HepG2 (cell line): Measurements from ENCODE around the gene CDCP2. TPM values are rescaled to one million over a fixed set of nuclear protein-coding genes. Genes with fewer than 3 reads are reported as not detected.

Experiments
- ATAC-seq: fragments of 200-7000 bp; cut with Tn5 transposase; 3 replicates; pipeline ENCODE4 v1.9.1; 2020; ENCODE audit warnings: mild to moderate bottlenecking, moderate library complexity
- BruUV-seq: library from RNA; stranded (reverse); fragments of 400-500 nt; replicated peaks from 2 replicates; lab custom pipeline; 2021; lab: Mats Ljungman, UMichigan
- CTCF ChIA-PET: fragments of 300-600 bp; formaldehyde crosslinking; extraction: SDS; loops from one replicate; lab custom pipeline; 2021; ENCODE audit warnings: low total read pairs, inconsistent platforms, low intra/inter-chr PET ratio; lab: Yijun Ruan, JAX
- POLR2A ChIA-PET: fragments of 350-600 bp; sonication (Branson Sonifier 250); formaldehyde crosslinking; loops from one replicate; lab custom pipeline; 2020; ENCODE audit warnings: antibody characterized with exemption, inconsistent platforms; lab: Yijun Ruan, JAX
- DNase-seq: peaks from one replicate; pipeline ENCODE4 v3.0.0-alpha.2; 2015; ENCODE audit warnings: low spot score
- FAIRE-seq: peaks from 3 replicates; lab custom pipeline; 2011; peaks lifted over from hg19 to GRCh38; lab: Jason Lieb, UNC
- H2AFZ ChIP-seq: one replicate; pipeline ENCODE4 v1.6.1; 2011; ENCODE audit warnings: low read length, inconsistent platforms
- H3K27ac ChIP-seq: fragments of 300-600 bp; 3 replicates; pipeline ENCODE4 v1.8.0; 2011; ENCODE audit warnings: mixed run types, mild to moderate bottlenecking, mixed read lengths, low read length, inconsistent platforms; ENCODE audit not compliant: insufficient read depth; ENCODE audit errors: extremely low read length
- H3K27me3 ChIP-seq, 2 experiments: fragments of 200-600 bp in 1 of 2; 2 replicates in 1 of 2; 3 replicates in 1 of 2; pipeline versions ENCODE4 v1.6.0 to v1.8.0; 2011; ENCODE audit warnings: low read length in 2 of 2, mild to moderate bottlenecking in 2 of 2, moderate library complexity in 2 of 2, inconsistent platforms in 1 of 2; ENCODE audit not compliant: insufficient read depth in 2 of 2, control insufficient read depth in 1 of 2
- H3K36me3 ChIP-seq, 2 experiments: fragments of 200-600 bp in 1 of 2; replicated peaks in 1 of 2; 2 replicates in 1 of 2; 3 replicates in 1 of 2; pipeline versions ENCODE4 v1.5.1 to v1.8.0; 2011; ENCODE audit warnings: low read length in 2 of 2, inconsistent platforms in 1 of 2; ENCODE audit not compliant: insufficient read depth in 2 of 2, control insufficient read depth in 1 of 2
- H3K4me1 ChIP-seq: 2 replicates; pipeline ENCODE4 v1.5.1; 2012; ENCODE audit warnings: low read length, inconsistent platforms; ENCODE audit not compliant: insufficient read depth
- H3K4me2 ChIP-seq: 2 replicates; pipeline ENCODE4 v1.6.0; 2011; ENCODE audit warnings: low read depth, low read length, inconsistent platforms
- H3K4me3 ChIP-seq, 3 experiments: fragments of 200-600 bp in 1 of 3; sonication (generic), shearing (Covaris generic) in 1 of 3; replicated peaks in 1 of 3; 2 replicates each; pipeline ENCODE4 v1.5.1; 2011 to 2016; ENCODE audit warnings: low read length in 3 of 3, inconsistent platforms in 2 of 3, low read depth in 2 of 3, mild to moderate bottlenecking in 2 of 3, control low read depth in 1 of 3, mixed read lengths in 1 of 3; ENCODE audit not compliant: insufficient read depth in 1 of 3
- H3K79me2 ChIP-seq: one replicate; pipeline ENCODE4 v1.6.1; 2011; ENCODE audit warnings: low read length, inconsistent platforms; ENCODE audit not compliant: insufficient read depth
- H3K9ac ChIP-seq: 2 replicates; pipeline ENCODE4 v1.6.0; 2011; ENCODE audit warnings: mild to moderate bottlenecking, low read depth, low read length, inconsistent platforms; ENCODE audit not compliant: insufficient read depth
- H3K9me3 ChIP-seq: 2 replicates; pipeline ENCODE4 v1.5.1; 2012; ENCODE audit warnings: mild to moderate bottlenecking, low read length
- H4K20me1 ChIP-seq: 2 replicates; pipeline ENCODE4 v1.6.0; 2011; ENCODE audit warnings: inconsistent platforms, mild to moderate bottlenecking, low read length, moderate library complexity; ENCODE audit not compliant: insufficient read depth
- HNF4A ChIP-seq: sonication (generic); formaldehyde crosslinking; IDR thresholded peaks from 2 replicates; pipeline ENCODE4 v1.4.0; 2020; ENCODE audit warnings: missing genetic modification reagents
- HNF4G ChIP-seq, 2 experiments: sonication (generic) in 1 of 2; formaldehyde crosslinking in 1 of 2; IDR thresholded peaks; 2 replicates each; pipeline versions ENCODE4 v1.4.0 to v1.6.1; 2011 to 2020; ENCODE audit warnings: borderline replicate concordance in 2 of 2, low read depth in 2 of 2, mild to moderate bottlenecking in 2 of 2, low read length in 1 of 2, missing genetic modification reagents in 1 of 2, moderate library complexity in 1 of 2
- HOMEZ ChIP-seq: IDR thresholded peaks from 2 replicates; pipeline ENCODE4 v1.6.1; 2016; ENCODE audit warnings: low read depth
- NR2C2 ChIP-seq: sonication (generic); formaldehyde crosslinking; IDR thresholded peaks from 2 replicates; pipeline ENCODE4 v1.4.0; 2020; ENCODE audit warnings: missing genetic modification reagents, mild to moderate bottlenecking, moderate library complexity, borderline replicate concordance
- POLR2G ChIP-seq: fragments of 200-400 bp; formaldehyde crosslinking; IDR thresholded peaks from 2 replicates; pipeline ENCODE4 v1.6.1; 2018; ENCODE audit warnings: mild to moderate bottlenecking, low read depth, low read length, moderate library complexity
- SALL1 ChIP-seq: sonication (generic); formaldehyde crosslinking; IDR thresholded peaks from 2 replicates; pipeline ENCODE4 v1.8.0; 2022; ENCODE audit warnings: mild to moderate bottlenecking, missing genetic modification reagents
- UBTF ChIP-seq: sonication (generic); formaldehyde crosslinking; IDR thresholded peaks from 2 replicates; pipeline ENCODE4 v1.4.0; 2020; ENCODE audit warnings: mild to moderate bottlenecking, missing genetic modification reagents
- ZMYM4 ChIP-seq: sonication (generic); formaldehyde crosslinking; IDR thresholded peaks from 2 replicates; pipeline ENCODE4 v1.8.1; 2023; ENCODE audit warnings: mild to moderate bottlenecking, missing genetic modification reagents
- ZNF280D ChIP-seq: sonication (generic); formaldehyde crosslinking; IDR thresholded peaks from 2 replicates; pipeline ENCODE4 v1.5.1; 2020; ENCODE audit warnings: mild to moderate bottlenecking, missing genetic modification reagents
- ZNF501 ChIP-seq: sonication (generic); formaldehyde crosslinking; IDR thresholded peaks from 2 replicates; pipeline ENCODE4 v1.5.1; 2020; ENCODE audit warnings: mild to moderate bottlenecking, moderate library complexity, missing genetic modification reagents
- ZNF768 ChIP-seq: sonication (generic); formaldehyde crosslinking; IDR thresholded peaks from 2 replicates; pipeline ENCODE4 v1.4.0; 2020; ENCODE audit warnings: missing genetic modification reagents
- ZNF891 ChIP-seq: sonication (generic); formaldehyde crosslinking; IDR thresholded peaks from 2 replicates; pipeline ENCODE4 v1.5.0; 2020; ENCODE audit warnings: mild to moderate bottlenecking, missing genetic modification reagents
- WGBS: methylation state at CpG from one replicate; pipeline ENCODE4 v1.1.6; 2017; ENCODE audit warnings: low lambda C conversion rate; 5-methylcytosine and 5-hydroxymethylcytosine counted together
- in situ Hi-C: cut with HindIII; loops from 2 replicates; pipeline ENCODE4 v1.10.0; 2017; ENCODE audit warnings: low pct_unique_long_range_greater_than_20kb; ENCODE audit not compliant: extremely low pct_ligation_motif_present
- intact Hi-C: fragments of 100-400 bp; cut with micrococcal nuclease; formaldehyde crosslinking; loops from one replicate; pipeline ENCODE4 v1.10.0; 2022; ENCODE audit not compliant: unreplicated experiment
- polyA plus RNA-seq, 8 experiments: library from polyadenylated mRNA; depleted of rRNA in 3 of 8; stranded (reverse) in 7 of 8; unstranded in 1 of 8; fragments of >200 nt; fragmentation: Illumina TruSeq in 4 of 8; extraction: Trizol in 4 of 8; gene quantifications; 2 replicates each; pipeline versions ENCODE4 v1.2.1 to v1.2.3, GENCODE V29; 2011 to 2016; ENCODE audit warnings: low read depth in 4 of 8, missing spikeins in 1 of 8, mixed read lengths in 1 of 8; ENCODE audit not compliant: insufficient read depth in 1 of 8
- total RNA-seq, 5 experiments: library from RNA; depleted of rRNA; stranded (reverse); fragments of >200 nt; fragmentation: Illumina TruSeq; extraction: Trizol; gene quantifications; 2 replicates each; pipeline ENCODE4 v1.2.3, GENCODE V29; 2016; ENCODE audit warnings: low read depth in 1 of 5

Gene CDCP2
- total and polyA plus RNA-seq, 2 of the 13 experiments (the other 11 are each of a cell fraction or from before 2014, with no cell fraction given) = not detected

- no peak for TF ChIP-seq UBTF (CRISPR knock-in tag)
- TF ChIP-seq ZNF501 (CRISPR knock-in tag) = 0 out of 2 replicates have a peak, but pooled peaks have one; percentile 27
- TF ChIP-seq, all 625 proteins: peak for 2
These were observed 56.4 kb downstream of the CDCP2 start (continued) for GRCh38 chr1:54096227-54096876.

GRCh38 chr1:54095546-54096226 is 57.1 kb downstream of the CDCP2 start:
- H2AFZ ChIP-seq = no peak overlapping the region
- H3K4me1 ChIP-seq = peaks cover 38% of the 10 kb centered on the region
- no peaks in the 10 kb centered on the region for H3K79me2 ChIP-seq
- no peak overlapping the region for H3K4me2 ChIP-seq
- ATAC-seq = no peak
- in situ Hi-C loops (no loop called here), intact Hi-C loops (no loop called here)
- CTCF ChIA-PET = no interaction called here
- peaks cover 0 to 9% of the 10 kb centered on the region in 2 experiments; a peak in 3 of 5 replicates for H3K36me3 ChIP-seq
- TF ChIP-seq ZMYM4 (0 out of 2 replicates have a peak, but pooled peaks have one; percentile 33), POLR2G (no peak), HNF4A (peak; percentile 70), ZNF891 (no peak), SALL1 (CRISPR knock-in tag) (peak; percentile 41; the same call in 1 of the 2 replicates), HNF4G (IDR thresholded peaks at IDR 0.05; ENCODE audit: borderline replicate concordance, low read depth, low read length) (0 out of 2 replicates have a peak, but pooled peaks have one; percentile 29), HNF4G (CRISPR knock-in tag; IDR thresholded peaks at IDR 0.05; ENCODE audit: borderline replicate concordance, low read depth) (no peak), ZNF768 (no peak), ZNF280D (CRISPR knock-in tag) (0 out of 2 replicates have a peak, but pooled peaks have one; percentile 5), NR2C2 (CRISPR knock-in tag) (peak; percentile 34; the same call in 1 of the 2 replicates), HOMEZ (CRISPR knock-in tag) (peak; percentile 60; the same call in 1 of the 2 replicates)
- H3K4me3 ChIP-seq = no peak overlapping the region
- no peak for DNase-seq
- H3K27me3 ChIP-seq = no peaks in the 10 kb centered on the region
- no peak overlapping the region for H3K9ac ChIP-seq
- WGBS = 93% methylated on average over 8 of the region's 8 CpGs
- H3K27ac ChIP-seq = no peak overlapping the region
- no peak for FAIRE-seq
- POLR2A ChIA-PET = no interaction called here
- BruUV-seq = no TSS peak
- no peaks in the 10 kb centered on the region for H3K9me3 ChIP-seq
- H4K20me1 ChIP-seq = no peaks in the 10 kb centered on the region
